H1 (cell line): Measurements from ENCODE around the gene SEPTIN1. TPM values are rescaled to one million over a fixed set of nuclear protein-coding genes. Genes with fewer than 3 reads are reported as not detected.

Experiments used
- SIRT6 ChIP-seq: IDR thresholded peaks from one replicate; pipeline ENCODE4 v1.7.1; 2012; ENCODE audit warnings: low read length, inconsistent platforms
- polyA plus RNA-seq, 7 experiments: library from polyadenylated mRNA; depleted of rRNA in 3 of 7; stranded (reverse) in 5 of 7; unstranded in 2 of 7; fragments of >200 nt in 5 of 7; fragments of 200-250 nt in 2 of 7; gene quantifications; 1 replicate in 5 of 7; 2 replicates in 1 of 7; 4 replicates in 1 of 7; pipeline versions ENCODE4 v1.2.1 to v1.2.3, GENCODE V29; 2011 to 2013; ENCODE audit warnings: missing spikeins in 2 of 7, mixed read lengths in 2 of 7
- total RNA-seq: library from RNA; stranded (reverse); fragmentation: NEBNext Ultra II Directional; extraction: Animal tissue kit (Norgen Biotek cat#: 25700); gene quantifications from 2 replicates; pipeline ENCODE4 v1.2.1, GENCODE V29; 2021

Gene SEPTIN1
- total and polyA plus RNA-seq, 2 of the 8 experiments (the other 6 are each of a cell fraction or from before 2014, with no cell fraction given), result 0.24 to 1.4 TPM

DNA sequence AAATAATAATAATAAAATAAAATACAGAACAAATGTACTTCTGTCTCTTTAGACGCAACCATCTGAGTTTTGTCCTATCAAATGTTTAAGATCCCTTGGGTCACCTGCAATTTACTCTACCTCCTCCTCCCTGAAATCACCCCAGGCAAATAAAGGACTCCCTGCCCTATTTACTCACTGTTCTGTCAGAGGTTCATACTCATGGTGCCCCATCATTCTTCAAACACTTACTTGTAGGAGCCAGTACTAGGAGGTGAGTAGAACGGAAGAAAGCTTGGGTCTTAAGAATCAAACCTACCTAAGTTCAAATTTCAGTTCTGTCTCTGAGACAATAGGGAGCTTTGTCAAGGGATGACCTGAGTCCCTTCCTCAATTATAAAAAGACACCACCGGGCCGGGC lies 15.8 kb downstream of the SEPTIN1 start (continued):
- no peak for TF ChIP-seq SIRT6
